Common myeloid progenitor, CD34-positive (primary cell): ENCODE measurements around the gene BTN2A1.

ENCODE experiments used
- CTCF ChIA-PET: fragments of 350-600 bp; sonication (Branson Sonifier 250); formaldehyde crosslinking; loops from one replicate; lab custom pipeline; 2021; ENCODE audit warnings: antibody characterized with exemption; lab: Charles Lee
- POLR2A ChIA-PET: fragments of 350-600 bp; sonication (Branson Sonifier 250); formaldehyde crosslinking; loops from one replicate; lab custom pipeline; 2021; ENCODE audit warnings: antibody characterized with exemption; lab: Charles Lee
- DNase-seq, 3 donors: peaks; one replicate each; pipeline versions ENCODE4 v3.0.0 to v3.0.0-alpha.2; 2013
- H3K27ac ChIP-seq, 2 experiments: 1 replicate in 1 of 2; 2 replicates in 1 of 2; pipeline ENCODE4 v1.7.0; 2013; ENCODE audit warnings: inconsistent platforms in 2 of 2, low read length in 2 of 2, mild to moderate bottlenecking in 2 of 2, low read depth in 1 of 2, moderate library complexity in 1 of 2; ENCODE audit not compliant: severe bottlenecking in 2 of 2, insufficient read depth in 1 of 2, poor library complexity in 1 of 2
- H3K27me3 ChIP-seq, 5 experiments: replicated peaks in 2 of 5; 1 replicate in 3 of 5; 2 replicates in 2 of 5; pipeline versions ENCODE4 v1.6.1 to v1.7.0; 2013; ENCODE audit warnings: low read length in 4 of 5, mild to moderate bottlenecking in 2 of 5, moderate library complexity in 2 of 5, inconsistent platforms in 1 of 5; ENCODE audit not compliant: insufficient read depth in 5 of 5, control insufficient read depth in 4 of 5
- H3K36me3 ChIP-seq, 4 experiments: 1 replicate in 2 of 4; 2 replicates in 2 of 4; pipeline versions ENCODE4 v1.6.1 to v1.7.0; 2013; ENCODE audit warnings: low read length in 3 of 4, control low read depth in 1 of 4, mild to moderate bottlenecking in 1 of 4; ENCODE audit not compliant: control insufficient read depth in 4 of 4, insufficient read depth in 4 of 4
- H3K4me1 ChIP-seq, 4 experiments: 1 replicate in 3 of 4; 2 replicates in 1 of 4; pipeline versions ENCODE4 v1.6.1 to v1.7.1; 2013; ENCODE audit warnings: low read length in 3 of 4, mild to moderate bottlenecking in 3 of 4, control low read depth in 1 of 4, inconsistent platforms in 1 of 4, moderate library complexity in 1 of 4; ENCODE audit not compliant: control insufficient read depth in 4 of 4, insufficient read depth in 4 of 4; ENCODE audit errors: control extremely low read depth in 1 of 4
- H3K4me3 ChIP-seq, 7 experiments: 1 replicate in 4 of 7; 2 replicates in 3 of 7; pipeline versions ENCODE4 v1.5.1 to v1.7.0; 2013; ENCODE audit warnings: mild to moderate bottlenecking in 7 of 7, low read length in 6 of 7, moderate library complexity in 6 of 7, inconsistent platforms in 2 of 7, low read depth in 2 of 7, control low read depth in 1 of 7; ENCODE audit not compliant: insufficient read depth in 4 of 7, control insufficient read depth in 1 of 7; ENCODE audit errors: extremely low read depth in 1 of 7
- H3K9me3 ChIP-seq, 5 experiments: 1 replicate in 4 of 5; 2 replicates in 1 of 5; pipeline versions ENCODE4 v1.6.1 to v1.7.1; 2013; ENCODE audit warnings: low read length in 4 of 5, mild to moderate bottlenecking in 2 of 5, inconsistent platforms in 1 of 5, low read depth in 1 of 5, moderate library complexity in 1 of 5; ENCODE audit not compliant: control insufficient read depth in 4 of 5, insufficient read depth in 2 of 5; ENCODE audit errors: control extremely low read depth in 1 of 5
- WGBS: methylation state at CpG from one replicate; pipeline ENCODE4 v1.1.5; 2013; ENCODE audit not compliant: insufficient coverage; 5-methylcytosine and 5-hydroxymethylcytosine counted together

Gene BTN2A1

DNA sequence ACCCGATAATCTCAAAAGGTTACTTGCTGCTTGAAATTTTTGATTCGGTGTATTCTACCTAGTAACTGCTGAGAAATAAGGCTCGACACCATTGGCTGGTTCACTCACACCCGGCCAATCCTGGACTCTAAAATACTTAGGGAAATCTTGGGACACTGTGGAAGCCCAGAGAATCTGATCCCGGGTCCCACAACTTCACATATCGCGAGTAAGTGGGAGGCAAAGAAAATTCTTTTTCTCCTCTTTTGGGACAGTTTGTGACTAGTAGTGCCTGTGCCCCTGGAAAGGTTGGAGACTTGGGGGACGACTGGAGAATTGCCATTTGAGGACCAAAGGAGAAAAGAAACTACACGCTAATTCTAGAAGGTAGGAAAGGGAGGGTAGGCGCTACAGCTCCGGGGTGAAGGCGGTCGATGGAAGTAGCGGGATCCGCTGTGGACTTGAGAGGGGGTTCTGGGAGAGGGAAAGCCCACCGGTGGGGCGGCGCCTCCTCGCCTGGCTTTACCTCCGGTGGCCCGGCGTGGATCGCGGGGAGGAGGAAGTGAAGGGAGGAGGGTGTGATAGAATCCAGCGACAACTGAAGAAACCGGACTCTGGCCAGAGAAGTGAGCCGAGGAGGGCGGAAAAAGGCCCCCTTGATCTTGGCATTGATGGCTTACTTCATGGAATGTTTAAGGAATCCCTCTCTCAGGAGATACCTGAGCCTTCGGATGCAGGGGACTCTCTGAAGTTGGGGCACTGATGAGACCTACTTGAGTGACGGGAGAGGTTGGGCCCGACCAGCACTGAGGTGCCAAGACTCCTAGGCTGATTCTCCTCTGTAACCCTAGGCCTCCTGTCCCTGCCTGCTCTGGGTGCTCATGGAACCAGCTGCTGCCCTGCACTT is 36.3 kb upstream of the BTN2A1 start:
- CTCF ChIA-PET: interaction anchor here (0.7 to 1.4 kb wide), 2 partner anchors 27 to 69 kb away, joined by 4 read pairs; no protein-coding TSS in a partner anchor
- peaks cover 2 to 13% (median 9%) of the 10 kb centered on the region in 4 experiments for H3K4me1 ChIP-seq
- DNase-seq: peak; percentile 76 to 79 (median 79)
- H3K9me3 ChIP-seq: peaks cover 0 to 15% (median 7%) of the 10 kb centered on the region in 5 experiments
- POLR2A ChIA-PET: no interaction called here
- H3K36me3 ChIP-seq: peaks cover 0 to 9% (median 0%) of the 10 kb centered on the region in 4 experiments
- WGBS: 2% methylated on average over 21 of the region's 31 CpGs
- no peaks in the 10 kb centered on the region for H3K27me3 ChIP-seq
- H3K27ac ChIP-seq: peak overlapping the region; percentile 42 to 82
- H3K4me3 ChIP-seq: peak overlapping the region; percentile 82 to 100 (median 98)

DNA sequence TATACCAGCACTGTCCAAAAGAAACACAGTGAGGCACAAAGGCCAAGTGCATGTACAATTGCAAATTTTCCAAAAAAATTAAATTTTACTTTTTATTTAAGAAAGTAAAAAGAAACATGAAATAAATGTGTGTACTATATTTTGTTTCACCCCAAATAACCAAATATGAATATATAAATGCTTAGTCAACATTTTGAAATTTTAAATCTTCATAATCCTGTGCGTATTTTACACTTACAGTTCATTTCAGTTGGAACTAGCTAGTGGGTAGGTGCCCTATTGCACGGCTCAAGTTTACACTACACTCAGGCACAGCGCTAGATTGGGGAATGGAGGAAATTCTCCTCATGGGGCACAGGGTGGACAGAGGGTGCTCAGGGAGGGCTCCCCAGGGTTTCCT is 35.4 kb upstream of the BTN2A1 start:
- peaks cover 0 to 8% (median 1%) of the 10 kb centered on the region in 5 experiments for H3K9me3 ChIP-seq
- no peak overlapping the region for H3K27ac ChIP-seq
- DNase-seq: no peak
- CTCF ChIA-PET: no interaction called here
- peaks cover 2 to 13% (median 9%) of the 10 kb centered on the region in 4 experiments for H3K4me1 ChIP-seq
- peaks cover 0 to 4% (median 2%) of the 10 kb centered on the region in 4 experiments for H3K36me3 ChIP-seq
- H3K27me3 ChIP-seq: no peaks in the 10 kb centered on the region
- POLR2A ChIA-PET: no interaction called here
- peak overlapping the region in 3 of 7 experiments; percentile 87 to 100 (median 99) for H3K4me3 ChIP-seq
- 100% methylated on average over 3 of the region's 3 CpGs for WGBS

DNA sequence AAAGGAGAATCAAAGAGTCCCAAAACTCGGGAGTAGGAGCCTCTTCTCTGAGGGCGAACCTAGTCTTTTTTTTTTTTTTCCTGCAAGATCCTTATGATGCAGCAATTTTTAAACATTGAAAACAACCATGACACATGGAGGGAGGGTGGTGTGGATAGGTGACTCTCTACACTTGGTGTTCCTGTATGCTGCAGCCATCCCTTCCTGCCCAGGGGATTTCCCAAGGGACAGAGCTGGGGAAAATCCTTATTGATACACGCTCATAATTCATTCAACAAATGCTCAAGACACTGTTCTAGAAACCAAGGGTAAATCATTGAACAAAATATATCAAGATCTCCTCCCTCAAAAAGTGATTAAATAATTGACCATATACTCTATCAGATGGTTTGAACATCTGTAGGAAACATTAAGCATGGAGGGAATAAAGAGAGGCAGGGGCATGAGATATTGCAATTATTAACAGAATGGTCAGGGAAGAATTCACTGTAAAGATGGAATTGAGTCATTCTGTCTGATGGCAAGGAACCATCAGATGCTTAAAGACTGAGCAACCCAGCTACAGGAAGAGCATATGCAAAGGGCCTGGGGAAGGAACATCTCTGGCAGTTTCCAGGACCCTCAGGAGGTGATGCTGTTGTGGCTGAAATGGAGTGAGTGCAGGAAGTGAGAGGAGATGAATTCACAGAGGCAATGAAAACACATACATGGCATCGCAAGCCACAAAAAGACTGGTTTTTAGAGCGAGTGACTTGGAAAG is 30.9 kb upstream of the BTN2A1 start:
- DNase-seq: no peak
- no peak overlapping the region for H3K27ac ChIP-seq
- H3K4me1 ChIP-seq: peaks cover 0 to 3% (median 2%) of the 10 kb centered on the region in 4 experiments
- H3K9me3 ChIP-seq: peaks cover 0 to 2% (median 0%) of the 10 kb centered on the region in 5 experiments
- POLR2A ChIA-PET: interaction anchor here (0.7 kb wide), 1 partner anchor 244 kb away, joined by 5 read pairs; no protein-coding TSS in a partner anchor
- H3K4me3 ChIP-seq: no peak overlapping the region
- peaks cover 0 to 10% (median 3%) of the 10 kb centered on the region in 4 experiments for H3K36me3 ChIP-seq
- no peaks in the 10 kb centered on the region for H3K27me3 ChIP-seq
- WGBS: 100% methylated on average over 3 of the region's 5 CpGs
- CTCF ChIA-PET: no interaction called here

DNA sequence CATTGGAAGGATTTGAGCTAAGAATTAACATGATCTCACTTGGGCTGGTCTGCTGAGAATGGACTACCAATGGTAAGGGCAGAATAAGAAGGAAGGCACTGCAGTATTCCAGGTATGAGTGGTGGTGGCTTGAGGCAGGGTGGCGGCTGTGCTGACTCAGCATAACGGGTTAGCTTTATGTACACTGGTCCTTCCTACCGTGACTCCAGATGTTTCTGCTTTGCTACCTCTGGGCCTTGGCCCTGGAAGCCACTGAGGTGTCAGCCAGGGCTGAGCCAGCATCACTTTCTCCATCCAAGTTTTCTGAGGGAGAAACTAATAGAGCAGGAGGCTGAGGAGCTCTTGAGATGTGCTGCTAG is 30.3 kb upstream of the BTN2A1 start:
- Histone ChIP-seq H3K27me3 (no peaks in the 10 kb centered on the region), H3K9me3 (peaks cover 0 to 2% (median 0%) of the 10 kb centered on the region in 5 experiments), H3K4me3 (no peak overlapping the region), H3K4me1 (no peaks in the 10 kb centered on the region), H3K27ac (no peak overlapping the region), H3K36me3 (peaks cover 0 to 10% (median 3%) of the 10 kb centered on the region in 4 experiments)
- ChIA-PET POLR2A (no interaction called here), CTCF (no interaction called here)
- no peak for DNase-seq
- 92% methylated on average over 2 of the region's 3 CpGs for WGBS

DNA sequence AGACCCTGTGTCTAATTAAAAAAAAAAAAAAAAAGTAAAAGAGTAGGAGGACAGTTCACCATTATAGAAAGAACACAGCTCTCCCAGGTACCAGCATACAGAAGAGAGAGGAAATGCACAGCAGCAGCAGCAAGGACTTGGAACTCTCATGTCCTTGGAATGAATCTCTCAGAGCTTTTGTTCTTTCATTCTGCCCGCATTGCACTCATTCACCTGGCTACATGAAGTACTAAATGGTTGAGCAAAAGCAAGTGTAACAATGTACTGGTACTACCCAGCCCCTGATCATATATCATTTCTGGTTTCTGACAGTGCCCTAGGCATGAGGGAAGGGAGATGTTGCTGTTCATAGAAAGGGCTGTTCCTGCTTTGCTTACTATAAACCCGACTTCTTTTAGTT is 29.5 kb upstream of the BTN2A1 start:
- no CpG with 5 or more reads among the region's 2 CpGs for WGBS
- CTCF ChIA-PET: no interaction called here

DNA sequence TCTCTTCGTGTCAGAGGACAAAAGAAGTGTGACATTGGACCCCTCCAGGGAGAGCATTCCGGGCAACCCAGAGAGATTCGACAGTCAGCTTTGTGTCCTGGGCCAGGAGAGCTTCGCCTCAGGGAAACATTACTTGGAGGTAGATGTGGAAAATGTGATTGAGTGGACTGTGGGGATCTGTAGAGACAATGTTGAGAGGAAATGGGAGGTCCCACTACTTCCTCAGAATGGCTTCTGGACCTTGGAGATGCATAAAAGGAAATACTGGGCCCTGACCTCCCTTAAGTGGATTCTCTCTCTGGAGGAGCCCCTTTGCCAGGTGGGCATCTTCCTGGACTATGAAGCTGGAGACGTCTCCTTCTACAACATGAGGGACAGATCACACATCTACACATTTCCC is 27.0 kb upstream of the BTN2A1 start:
- H3K4me1 ChIP-seq: no peaks in the 10 kb centered on the region
- DNase-seq: no peak
- peaks cover 0 to 10% (median 5%) of the 10 kb centered on the region in 4 experiments for H3K36me3 ChIP-seq
- WGBS: 97% methylated on average over 4 of the region's 5 CpGs
- H3K27ac ChIP-seq: no peak overlapping the region
- ChIA-PET CTCF (interaction anchor here (1.1 kb wide), 1 partner anchor 15 kb away, joined by 3 read pairs; no protein-coding TSS in a partner anchor), POLR2A (no interaction called here)
- no peaks in the 10 kb centered on the region for H3K27me3 ChIP-seq
- peaks cover 0 to 11% (median 3%) of the 10 kb centered on the region in 5 experiments for H3K9me3 ChIP-seq
- no peak overlapping the region for H3K4me3 ChIP-seq

More for the DNA sequence above, 29.5 kb upstream of the BTN2A1 start:
- H3K9me3 ChIP-seq: peaks cover 0 to 2% (median 0%) of the 10 kb centered on the region in 5 experiments
- no peak for DNase-seq
- POLR2A ChIA-PET: no interaction called here
- H3K4me1 ChIP-seq: no peaks in the 10 kb centered on the region
- no peaks in the 10 kb centered on the region for H3K27me3 ChIP-seq
- H3K36me3 ChIP-seq: peaks cover 0 to 10% (median 5%) of the 10 kb centered on the region in 4 experiments
- no peak overlapping the region for H3K27ac ChIP-seq
- H3K4me3 ChIP-seq: no peak overlapping the region
